K562 (cell line): ENCODE results near the gene FCHSD1. TPM values are rescaled to one million over a fixed set of nuclear protein-coding genes. Genes with fewer than 3 reads are reported as not detected.

ENCODE experiments used
- ATAC-seq: fragments of 200-7000 bp; cut with Tn5 transposase; 3 replicates; pipeline ENCODE4 v1.9.1; 2020; ENCODE audit warnings: moderate library complexity
- BruUV-seq: library from RNA; stranded (reverse); fragments of 400-500 nt; replicated peaks from 2 replicates; lab custom pipeline; 2021; lab: Mats Ljungman, UMichigan
- CTCF ChIA-PET: fragments of 300-600 bp; formaldehyde crosslinking; extraction: SDS; loops from one replicate; lab custom pipeline; 2021; ENCODE audit warnings: low intra/inter-chr PET ratio; lab: Yijun Ruan, JAX
- POLR2A ChIA-PET: fragments of 300-600, 350-650 bp; sonication (Branson Sonifier 250); formaldehyde crosslinking; extraction: SDS; loops from one replicate; lab custom pipeline; 2021; ENCODE audit warnings: antibody characterized with exemption, inconsistent platforms; lab: Yijun Ruan, JAX
- DNase-seq, 4 experiments: peaks; one replicate each; pipeline versions ENCODE4 v3.0.0 to v3.0.0-alpha.2; 2011 to 2018; ENCODE audit warnings: low spot score in 3 of 4, mixed read lengths in 3 of 4; ENCODE audit errors: extremely low read depth in 1 of 4
- FAIRE-seq: peaks from 2 replicates; lab custom pipeline; 2011; peaks lifted over from hg19 to GRCh38; lab: Jason Lieb, UNC
- H2AFZ ChIP-seq: 2 replicates; pipeline ENCODE4 v1.6.0; 2011; ENCODE audit warnings: low read depth, low read length, control low read depth, inconsistent platforms
- H3K27ac ChIP-seq: fragments of 200-600 bp; 3 replicates; pipeline ENCODE4 v1.8.0; 2011; ENCODE audit warnings: low read depth, mild to moderate bottlenecking, control low read depth, inconsistent platforms, low read length, moderate library complexity, mixed read lengths; ENCODE audit errors: extremely low read depth
- H3K27me3 ChIP-seq, 2 experiments: fragments of 300-600 bp in 1 of 2; 2 replicates in 1 of 2; 3 replicates in 1 of 2; pipeline versions ENCODE4 v1.6.0 to v1.8.0; 2011; ENCODE audit warnings: inconsistent platforms in 2 of 2, low read length in 2 of 2, mild to moderate bottlenecking in 1 of 2, mixed read lengths in 1 of 2, moderate library complexity in 1 of 2; ENCODE audit not compliant: control insufficient read depth in 2 of 2, insufficient read depth in 2 of 2
- H3K36me3 ChIP-seq: fragments of 300-600 bp; 3 replicates; pipeline ENCODE4 v1.8.0; 2011; ENCODE audit warnings: mild to moderate bottlenecking, low read length, inconsistent platforms; ENCODE audit not compliant: control insufficient read depth, insufficient read depth
- H3K4me1 ChIP-seq, 2 experiments: fragments of 200-600 bp in 1 of 2; replicated peaks in 1 of 2; 2 replicates in 1 of 2; 3 replicates in 1 of 2; pipeline versions ENCODE4 v1.5.1 to v1.8.0; 2011; ENCODE audit warnings: inconsistent platforms in 2 of 2, low read length in 2 of 2, mild to moderate bottlenecking in 1 of 2, mixed read lengths in 1 of 2, moderate library complexity in 1 of 2; ENCODE audit not compliant: control insufficient read depth in 2 of 2, insufficient read depth in 2 of 2
- H3K4me2 ChIP-seq: 2 replicates; pipeline ENCODE4 v1.6.1; 2011; ENCODE audit warnings: low read length, control low read depth, inconsistent platforms, mixed read lengths; ENCODE audit not compliant: insufficient read depth
- H3K4me3 ChIP-seq: fragments of 200-600 bp; sonication (generic), shearing (Covaris generic); 2 replicates; pipeline ENCODE4 v1.5.1; 2016; ENCODE audit warnings: control low read depth, inconsistent platforms
- H3K79me2 ChIP-seq: fragments of 200-600 bp; 3 replicates; pipeline ENCODE4 v1.8.0; 2011; ENCODE audit warnings: low read length, inconsistent platforms; ENCODE audit not compliant: control insufficient read depth, insufficient read depth
- H3K9ac ChIP-seq, 2 experiments: 2 replicates each; pipeline versions ENCODE4 v1.6.0 to v1.6.1; 2011; ENCODE audit warnings: low read depth in 2 of 2, low read length in 2 of 2, control low read depth in 1 of 2, inconsistent platforms in 1 of 2, mild to moderate bottlenecking in 1 of 2, mixed read lengths in 1 of 2; ENCODE audit not compliant: insufficient read depth in 1 of 2
- H3K9me1 ChIP-seq: one replicate; pipeline ENCODE4 v1.6.0; 2011; ENCODE audit warnings: inconsistent platforms, mild to moderate bottlenecking, low read length, moderate library complexity; ENCODE audit not compliant: control insufficient read depth, insufficient read depth
- H3K9me3 ChIP-seq: replicated peaks from 2 replicates; pipeline ENCODE4 v1.5.1; 2011; ENCODE audit warnings: low read depth, low read length, inconsistent platforms; ENCODE audit not compliant: control insufficient read depth, insufficient read depth
- H4K20me1 ChIP-seq: replicated peaks from 2 replicates; pipeline ENCODE4 v1.6.1; 2011; ENCODE audit warnings: low read length, inconsistent platforms, mixed read lengths; ENCODE audit not compliant: control insufficient read depth, insufficient read depth
- CTCF ChIP-seq, 3 experiments: IDR thresholded peaks in 2 of 3; conservative IDR thresholded peaks in 1 of 3; 2 replicates each; pipeline ENCODE4 v1.5.1; 2011 to 2012; ENCODE audit warnings: low read length in 3 of 3, mild to moderate bottlenecking in 3 of 3, control low read depth in 2 of 3, improper control_type of control experiment in 1 of 3, inconsistent platforms in 1 of 3, low read depth in 1 of 3, mixed read lengths in 1 of 3, moderate library complexity in 1 of 3; ENCODE audit not compliant: insufficient read depth in 2 of 3
- JUND ChIP-seq, 2 experiments: IDR thresholded peaks; 2 replicates in 1 of 2; 3 replicates in 1 of 2; pipeline ENCODE4 v1.6.1; 2011; ENCODE audit warnings: borderline replicate concordance in 2 of 2, low read depth in 2 of 2, low read length in 2 of 2, improper control_type of control experiment in 1 of 2, missing biosample characterization in 1 of 2, missing genetic modification characterization in 1 of 2, missing genetic modification reagents in 1 of 2
- RBM25 ChIP-seq: fragments of 200-400 bp; formaldehyde crosslinking; IDR thresholded peaks from 2 replicates; pipeline ENCODE4 v1.6.1; 2018; ENCODE audit warnings: low read length, low read depth, moderate library complexity; ENCODE audit not compliant: severe bottlenecking
- RNF2 ChIP-seq: sonication (generic); IDR thresholded peaks from 2 replicates; pipeline ENCODE4 v1.6.1; 2016
- ZNF57 ChIP-seq: fragments of 450-650 bp; formaldehyde crosslinking; IDR thresholded peaks from 2 replicates; pipeline ENCODE4 v1.4.0; 2020; ENCODE audit warnings: mild to moderate bottlenecking, moderate library complexity
- in situ Hi-C: fragments of 300-500 bp; cut with MboI; formaldehyde crosslinking; loops from 4 replicates; pipeline ENCODE4 v1.15.0; 2018; ENCODE audit warnings: inconsistent platforms, mixed read lengths
- intact Hi-C: fragments of 100-400 bp; cut with micrococcal nuclease; formaldehyde crosslinking; loops from 2 replicates; pipeline ENCODE4 v1.14.2; 2022
- polyA plus RNA-seq, 8 experiments: library from polyadenylated mRNA; depleted of rRNA in 4 of 8; stranded (reverse) in 5 of 8; unstranded in 3 of 8; fragments of >200 nt; fragmentation: Nextera tagmentation in 2 of 8; fragmentation: Illumina TruSeq in 1 of 8; extraction: Ambion mirVana in 2 of 8; extraction: Trizol in 1 of 8; gene quantifications; 2 replicates each; pipeline versions ENCODE4 v1.2.1 to v1.2.3, GENCODE V29; 2011 to 2014; ENCODE audit warnings: inconsistent platforms in 1 of 8, missing spikeins in 1 of 8
- total RNA-seq, 7 experiments: library from RNA; depleted of rRNA in 6 of 7; stranded (reverse); fragments of >200 nt in 6 of 7; fragmentation: Illumina TruSeq in 2 of 7; extraction: Trizol in 2 of 7; gene quantifications; 2 replicates each; pipeline versions ENCODE4 v1.2.1 to v1.2.3, GENCODE V29; 2011 to 2021; ENCODE audit warnings: low replicate concordance in 1 of 7

The FCHSD1 gene
- total and polyA plus RNA-seq, 9 of the 15 experiments (the other 6 are each of a cell fraction or from before 2014, with no cell fraction given), result 0.35 to 37.5 (median 13.6) TPM

GRCh38 chr5:141677415-141677814, 26.2 kb upstream of the FCHSD1 start:
- Histone ChIP-seq H3K9me3 (no peaks in the 10 kb centered on the region), H4K20me1 (no peaks in the 10 kb centered on the region; the same call in 1 of the 2 replicates), H3K27me3 (no peaks in the 10 kb centered on the region), H3K9me1 (no peaks in the 10 kb centered on the region), H3K9ac (no peak overlapping the region), H3K4me1 (peaks cover 18 to 32% of the 10 kb centered on the region in 2 experiments), H2AFZ (no peak overlapping the region), H3K27ac (no peak overlapping the region), H3K36me3 (peaks cover 4% of the 10 kb centered on the region; the same call in 1 of the 3 replicates), H3K79me2 (peaks cover 14% of the 10 kb centered on the region; the same call in 1 of the 3 replicates), H3K4me2 (no peak overlapping the region), H3K4me3 (no peak overlapping the region)
- DNase-seq, result peak; percentile 35 to 53 (median 47)
- intact Hi-C loops (no loop called here), in situ Hi-C loops (no loop called here)
- ChIA-PET POLR2A (interaction anchor here (0.5 to 0.7 kb wide), 2 partner anchors 12 to 89 kb away, joined by 3 to 5 read pairs; no protein-coding TSS in a partner anchor), CTCF (no interaction called here)
- ATAC-seq, result peak; percentile 34; the same call in 2 of the 3 replicates
- TF ChIP-seq ZNF57 (no peak), CTCF (IDR thresholded peaks at IDR 0.05 in 2 of 3, conservative IDR thresholded peaks at IDR 0.05 in 1 of 3; ENCODE audit: insufficient read depth in 2 of 3, low read depth in 1 of 3, low read length in 3 of 3) (peak; percentile 14 to 48 (median 41); a peak in 4 of 6 replicates), JUND (IDR thresholded peaks at IDR 0.05; ENCODE audit: borderline replicate concordance, low read depth, low read length) (no peak), JUND (tag; IDR thresholded peaks at IDR 0.05; ENCODE audit: borderline replicate concordance, low read depth, low read length) (no peak), RBM25 (no peak), RNF2 (no peak)
- FAIRE-seq, result no peak
- no TSS peak for BruUV-seq
